Stomach (tissue), 9 donors: ENCODE data around the gene TENM3. TPM values are rescaled to one million over a fixed set of nuclear protein-coding genes. Genes with fewer than 3 reads are reported as not detected.

Experiments
- DNase-seq, 2 donors: peaks; one replicate each; pipeline versions ENCODE4 v3.0.0 to v3.0.0-alpha.2; 2013 to 2019
- H3K27ac ChIP-seq, 5 donors: fragments of 200-600 bp in 4 of 5; sonication (generic) in 4 of 5; one replicate each; pipeline ENCODE4 v1.5.1; 2013 to 2019; ENCODE audit warnings: mild to moderate bottlenecking in 1 of 5, moderate library complexity in 1 of 5
- H3K27me3 ChIP-seq, 3 donors: fragments of 200-600 bp; sonication (generic); one replicate each; pipeline ENCODE4 v1.5.1; 2017 to 2019; ENCODE audit warnings: mixed run types in 1 of 3
- H3K36me3 ChIP-seq, 4 donors: fragments of 200-600 bp; sonication (generic); 1 replicate in 3 of 4; 2 replicates in 1 of 4; pipeline ENCODE4 v1.5.1; 2016 to 2019
- H3K4me1 ChIP-seq, 4 donors: fragments of 200-600 bp; sonication (generic); one replicate each; pipeline ENCODE4 v1.5.1; 2016 to 2019
- H3K4me3 ChIP-seq, 4 donors: fragments of 200-600 bp; sonication (generic) in 3 of 4; one replicate each; pipeline ENCODE4 v1.5.1; 2016 to 2019; ENCODE audit warnings: mild to moderate bottlenecking in 1 of 4
- H3K9me3 ChIP-seq, 4 donors: fragments of 200-600 bp; sonication (generic); one replicate each; pipeline ENCODE4 v1.5.1; 2016 to 2019
- EP300 ChIP-seq: sonication (generic); formaldehyde crosslinking; IDR thresholded peaks from one replicate; pipeline ENCODE4 v1.6.1; 2017; ENCODE audit warnings: antibody characterized with exemption
- POLR2A ChIP-seq, 4 donors: fragments of 450-650 bp; IDR thresholded peaks; one replicate each; pipeline ENCODE4 v1.6.1; 2016; ENCODE audit warnings: antibody characterized with exemption in 4 of 4, control low read depth in 2 of 4, mild to moderate bottlenecking in 1 of 4, moderate library complexity in 1 of 4
- POLR2AphosphoS5 ChIP-seq, 3 donors: sonication (generic); formaldehyde crosslinking; IDR thresholded peaks; one replicate each; pipeline ENCODE4 v1.6.1; 2016; ENCODE audit warnings: antibody characterized with exemption in 3 of 3
- WGBS, 5 donors: extraction: QIAGEN DNeasy Blood & Tissue Kit in 3 of 5; methylation state at CpG; one replicate each; pipeline versions ENCODE4 v1.1.5 to v1.1.7; 2013 to 2018; 5-methylcytosine and 5-hydroxymethylcytosine counted together
- intact Hi-C: fragments of 100-400 bp; cut with DNase I; formaldehyde crosslinking; loops from one replicate; pipeline ENCODE4 v1.15.1; 2023; ENCODE audit warnings: low total_unique reads
- polyA plus RNA-seq, 3 donors: library from polyadenylated mRNA; stranded (reverse); fragments of 200-250 nt; gene quantifications; one replicate each; pipeline ENCODE4 v1.2.3, GENCODE V29; 2013
- total RNA-seq, 5 donors: library from RNA; depleted of rRNA; stranded (reverse); fragments of >200 nt; gene quantifications; one replicate each; pipeline versions ENCODE4 v1.1.0 to v1.2.3, GENCODE V29; 2014 to 2016
- TF ChIP-seq, protein P1 (sequence below), 7 experiments: fragments of 450-650 bp in 4 of 7; fragments of 200-600 bp in 3 of 7; sonication (generic) in 3 of 7; IDR thresholded peaks; one replicate each; pipeline ENCODE4 v1.5.1; 2016 to 2019; ENCODE audit warnings: antibody characterized with exemption in 7 of 7, control low read depth in 2 of 7, mild to moderate bottlenecking in 1 of 7
- donor health status: healthy with polysubstance abuse.
- donor health status: Bipolar disorder and iron deficiency.
- donor health status: healthy.

TENM3 gene
- total and polyA plus RNA-seq, 8 donors: under 0.01 to 8.3 (median 0.44) TPM

DNA sequence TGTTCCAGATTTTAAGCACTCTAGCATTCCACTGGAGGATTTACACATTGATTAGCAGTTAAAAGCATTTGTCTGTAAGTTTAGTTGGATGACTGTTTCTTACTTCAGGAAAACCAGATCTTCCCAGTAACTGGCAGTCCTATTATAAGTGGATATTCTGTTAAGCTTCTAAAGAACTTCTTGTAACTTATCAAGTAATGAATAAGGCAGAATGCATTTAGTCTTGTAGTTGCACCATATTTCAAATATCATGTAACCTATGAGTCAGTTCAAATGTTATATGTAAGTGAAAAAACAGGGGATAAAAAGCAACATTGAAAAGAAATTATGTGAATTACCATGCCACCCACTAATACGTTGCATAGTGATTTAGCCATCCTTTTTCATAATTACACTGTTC, 30.2 kb upstream of the TENM3 start:
- intact Hi-C loops: no loop called here
- TF ChIP-seq, protein P1, sequence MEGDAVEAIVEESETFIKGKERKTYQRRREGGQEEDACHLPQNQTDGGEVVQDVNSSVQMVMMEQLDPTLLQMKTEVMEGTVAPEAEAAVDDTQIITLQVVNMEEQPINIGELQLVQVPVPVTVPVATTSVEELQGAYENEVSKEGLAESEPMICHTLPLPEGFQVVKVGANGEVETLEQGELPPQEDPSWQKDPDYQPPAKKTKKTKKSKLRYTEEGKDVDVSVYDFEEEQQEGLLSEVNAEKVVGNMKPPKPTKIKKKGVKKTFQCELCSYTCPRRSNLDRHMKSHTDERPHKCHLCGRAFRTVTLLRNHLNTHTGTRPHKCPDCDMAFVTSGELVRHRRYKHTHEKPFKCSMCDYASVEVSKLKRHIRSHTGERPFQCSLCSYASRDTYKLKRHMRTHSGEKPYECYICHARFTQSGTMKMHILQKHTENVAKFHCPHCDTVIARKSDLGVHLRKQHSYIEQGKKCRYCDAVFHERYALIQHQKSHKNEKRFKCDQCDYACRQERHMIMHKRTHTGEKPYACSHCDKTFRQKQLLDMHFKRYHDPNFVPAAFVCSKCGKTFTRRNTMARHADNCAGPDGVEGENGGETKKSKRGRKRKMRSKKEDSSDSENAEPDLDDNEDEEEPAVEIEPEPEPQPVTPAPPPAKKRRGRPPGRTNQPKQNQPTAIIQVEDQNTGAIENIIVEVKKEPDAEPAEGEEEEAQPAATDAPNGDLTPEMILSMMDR (IDR thresholded peaks at IDR 0.05): no peak
- TF ChIP-seq POLR2AphosphoS5 (IDR thresholded peaks at IDR 0.05): no peak
- TF ChIP-seq POLR2A (IDR thresholded peaks at IDR 0.05): no peak
- no peak for TF ChIP-seq EP300
- no peaks in the 10 kb centered on the region for H3K36me3 ChIP-seq

DNA sequence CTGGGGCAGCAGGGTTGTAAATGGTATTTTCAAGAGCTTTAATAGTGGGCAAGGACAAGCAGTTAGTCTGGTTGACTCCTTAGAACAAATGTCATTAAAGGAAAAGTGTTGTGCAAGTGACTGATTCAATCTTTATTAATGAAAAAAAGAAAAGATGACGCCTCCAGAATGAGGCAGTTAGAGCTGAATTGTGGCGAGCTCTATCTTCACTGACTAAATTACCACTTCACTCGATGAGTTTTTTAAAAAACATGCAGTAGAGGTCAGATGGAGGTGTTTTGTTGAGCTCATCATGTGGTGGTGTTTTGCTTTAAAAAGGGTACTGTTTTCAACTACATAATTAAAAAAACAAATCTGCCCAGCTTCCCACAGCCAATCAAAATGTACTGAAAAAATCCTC, 28.1 kb upstream of the TENM3 start:
- Histone ChIP-seq H3K36me3 (no peaks in the 10 kb centered on the region), H3K27ac (no peak overlapping the region), H3K4me3 (no peak overlapping the region), H3K4me1 (no peaks in the 10 kb centered on the region), H3K9me3 (no peaks in the 10 kb centered on the region), H3K27me3 (no peaks in the 10 kb centered on the region)
- WGBS, 5 donors: 66 to 79% (median 78%) methylated on average over 3 of the region's 3 CpGs
- DNase-seq: no peak
- intact Hi-C loops: no loop called here
- TF ChIP-seq, protein P1 (IDR thresholded peaks at IDR 0.05): no peak
- TF ChIP-seq POLR2AphosphoS5 (IDR thresholded peaks at IDR 0.05) (no peak), EP300 (no peak), POLR2A (IDR thresholded peaks at IDR 0.05) (no peak)

More for the DNA sequence above, 30.2 kb upstream of the TENM3 start:
- H3K27me3 ChIP-seq: no peaks in the 10 kb centered on the region
- WGBS, 5 donors: 76 to 89% (median 82%) methylated on average over 1 of the region's 1 CpG
- H3K4me1 ChIP-seq: peaks cover 0 to 5% (median 0%) of the 10 kb centered on the region in 4 donors
- H3K27ac ChIP-seq: no peak overlapping the region
- no peaks in the 10 kb centered on the region for H3K9me3 ChIP-seq
- no peak overlapping the region for H3K4me3 ChIP-seq
- DNase-seq: no peak

GRCh38 chr4:182216005-182216404, 27.2 kb upstream of the TENM3 start:
- no peak overlapping the region for H3K4me3 ChIP-seq
- no peaks in the 10 kb centered on the region for H3K9me3 ChIP-seq
- intact Hi-C loops: no loop called here
- TF ChIP-seq EP300: no peak
- TF ChIP-seq, protein P1 (IDR thresholded peaks at IDR 0.05): no peak
- no peak for TF ChIP-seq POLR2AphosphoS5 (IDR thresholded peaks at IDR 0.05)
- TF ChIP-seq POLR2A (IDR thresholded peaks at IDR 0.05): no peak
- no peaks in the 10 kb centered on the region for H3K4me1 ChIP-seq
- WGBS, 5 donors: 80 to 91% (median 84%) methylated on average over 4 to 5 of the region's 5 CpGs
- no peaks in the 10 kb centered on the region for H3K27me3 ChIP-seq
- no peaks in the 10 kb centered on the region for H3K36me3 ChIP-seq
- no peak overlapping the region for H3K27ac ChIP-seq
- no peak for DNase-seq

DNA sequence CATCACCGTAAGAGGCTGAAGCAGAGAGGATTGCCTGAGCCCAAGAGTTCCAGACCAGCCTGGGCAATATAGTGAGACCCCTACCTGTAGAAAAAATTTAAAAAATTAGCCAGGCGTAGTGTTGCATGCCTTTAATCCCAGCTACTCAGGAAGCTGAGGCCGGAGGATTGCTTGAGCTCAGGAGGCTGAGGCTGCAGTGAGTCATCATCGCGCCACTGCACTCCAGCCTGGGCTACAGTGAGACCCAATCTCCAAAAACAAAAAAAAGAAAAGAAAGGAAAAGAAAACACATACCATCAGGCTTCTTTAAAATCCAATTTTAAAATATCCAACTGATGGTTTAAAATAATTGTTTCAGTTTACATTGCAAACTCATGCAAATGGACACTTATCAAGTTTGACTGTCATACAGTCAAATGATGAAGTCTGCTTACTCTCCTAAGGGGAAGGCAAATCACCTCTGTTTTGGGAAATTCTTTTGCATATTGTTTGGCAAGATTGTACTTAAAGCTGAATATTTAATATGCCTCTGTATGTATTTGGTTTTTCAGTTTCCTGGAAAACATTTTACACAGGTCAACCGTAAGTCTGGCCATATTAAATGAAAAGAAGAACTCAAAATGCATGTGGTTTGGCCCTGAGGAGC, 23.7 kb upstream of the TENM3 start:
- no peak overlapping the region for H3K27ac ChIP-seq
- no peak for DNase-seq
- TF ChIP-seq POLR2A (IDR thresholded peaks at IDR 0.05): no peak
- TF ChIP-seq POLR2AphosphoS5 (IDR thresholded peaks at IDR 0.05): no peak
- no peak for TF ChIP-seq EP300
- TF ChIP-seq, protein P1 (IDR thresholded peaks at IDR 0.05): no peak

More for the DNA sequence above, 23.7 kb upstream of the TENM3 start:
- no peaks in the 10 kb centered on the region for H3K36me3 ChIP-seq
- 83 to 92% (median 92%) methylated on average over 6 of the region's 6 CpGs for WGBS, 5 donors
- H3K4me1 ChIP-seq: no peaks in the 10 kb centered on the region
- intact Hi-C loops: no loop called here
- no peaks in the 10 kb centered on the region for H3K27me3 ChIP-seq
- no peak overlapping the region for H3K4me3 ChIP-seq
- no peaks in the 10 kb centered on the region for H3K9me3 ChIP-seq
